ENCODE measurements around the gene ERC2.

The ERC2 gene

DNA sequence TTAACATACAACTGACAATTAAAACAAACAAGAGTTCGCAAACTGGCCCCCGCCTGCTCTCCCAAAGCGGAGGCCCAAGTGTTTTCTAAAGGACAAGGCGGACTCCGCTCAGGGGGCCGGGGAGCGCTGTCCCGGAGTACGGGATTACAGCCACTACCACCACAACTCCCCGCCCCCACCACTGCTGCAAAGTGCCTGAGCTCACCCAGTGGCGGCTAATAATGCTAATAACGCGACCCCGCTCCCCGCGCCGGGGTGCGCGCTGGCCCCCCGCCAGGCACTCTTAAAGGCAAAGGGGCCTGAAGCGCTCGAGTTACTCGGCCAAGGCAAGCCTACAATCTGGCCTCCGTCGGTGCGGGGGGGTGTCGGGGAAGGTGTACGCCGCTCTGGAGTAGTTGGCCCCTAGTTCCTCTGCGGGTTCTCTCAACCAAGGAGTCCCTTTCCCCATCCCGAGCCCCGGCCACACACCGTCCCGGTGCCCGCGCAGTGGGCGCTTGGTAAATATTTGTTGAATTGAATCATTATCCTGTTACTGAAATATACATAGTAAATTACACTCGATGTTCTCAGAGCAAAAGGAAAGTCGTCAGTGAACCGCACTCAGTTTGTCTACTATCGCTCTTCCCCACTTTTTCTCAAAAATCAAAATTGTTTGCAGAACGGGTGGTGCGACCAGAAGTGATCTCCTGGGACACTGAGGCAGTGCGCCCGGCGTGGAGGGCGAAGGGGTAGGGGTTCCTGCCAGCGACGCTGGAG lies 982.0 kb downstream of the ERC2 start:
- Mint-ChIP-seq H3K27ac (peak overlapping the region; percentile 41), H3K27me3 (peaks cover 39% of the 10 kb centered on the region), H3K9me3 (ENCODE audit: low read depth) (no peaks in the 10 kb centered on the region), H3K4me3 (peak overlapping the region; percentile 79), H3K4me1 (ENCODE audit: low read depth) (peaks cover 37% of the 10 kb centered on the region), H3K36me3 (no peaks in the 10 kb centered on the region)

DNA sequence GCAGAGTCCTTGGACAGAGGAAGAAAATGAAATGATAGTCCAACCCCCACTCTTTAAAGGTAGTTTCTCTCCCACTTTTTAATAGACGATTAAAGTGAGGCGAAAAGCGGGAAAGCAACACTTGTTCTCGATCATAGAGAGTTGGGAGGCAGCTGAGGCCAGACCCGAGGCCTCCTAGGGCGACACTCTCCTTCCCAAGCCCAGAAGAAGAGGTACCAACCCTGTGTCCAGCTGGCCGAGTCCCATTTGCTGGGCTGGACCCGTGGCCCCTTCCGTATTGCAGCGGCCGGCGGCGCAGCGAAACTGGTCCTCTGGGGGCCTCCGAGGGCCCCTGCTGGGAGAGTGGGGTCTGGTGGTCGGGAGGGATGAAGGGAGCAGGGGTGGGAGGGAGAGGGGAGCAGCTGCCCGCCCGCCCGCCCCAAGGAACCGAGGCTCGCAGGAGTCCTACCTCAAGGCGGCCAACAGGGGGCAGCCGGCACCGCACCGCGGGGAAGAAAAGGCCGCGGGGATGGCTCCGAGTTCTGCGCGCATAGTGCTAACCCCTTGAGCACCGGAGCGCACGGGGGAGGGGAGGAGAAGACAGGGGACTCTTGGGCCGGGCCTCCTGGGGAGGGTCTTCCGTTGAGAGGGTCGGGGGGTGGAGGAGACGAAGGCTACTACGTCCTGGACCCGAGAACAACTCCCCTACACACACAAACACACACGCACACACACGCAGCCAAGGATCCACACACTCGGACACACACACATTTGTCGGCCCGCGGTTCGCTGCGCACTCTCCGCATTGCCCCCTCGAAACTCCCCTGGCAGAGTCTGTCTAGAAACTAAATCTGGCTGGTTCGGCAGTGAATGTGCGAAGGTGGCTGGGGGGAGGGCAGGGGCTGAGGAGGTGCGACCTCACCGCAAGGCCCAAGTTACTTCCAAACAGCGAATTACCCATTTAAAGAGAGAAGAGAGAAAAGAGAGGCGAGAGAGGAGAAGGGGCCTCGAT lies 983.2 kb downstream of the ERC2 start:
- Mint-ChIP-seq H3K4me3 (peak overlapping the region; percentile 56), H3K4me1 (ENCODE audit: low read depth) (peaks cover 40% of the 10 kb centered on the region), H3K27ac (no peak overlapping the region), H3K9me3 (ENCODE audit: low read depth) (no peaks in the 10 kb centered on the region), H3K36me3 (no peaks in the 10 kb centered on the region), H3K27me3 (peaks cover 38% of the 10 kb centered on the region)

GRCh38 chr3:55484191-55484689 lies 984.0 kb downstream of the ERC2 start:
- no peak overlapping the region for H3K4me3 Mint-ChIP-seq
- peaks cover 39% of the 10 kb centered on the region for H3K27me3 Mint-ChIP-seq
- H3K27ac Mint-ChIP-seq: no peak overlapping the region
- no peaks in the 10 kb centered on the region for H3K9me3 Mint-ChIP-seq (ENCODE audit: low read depth)
- H3K4me1 Mint-ChIP-seq (ENCODE audit: low read depth): peaks cover 38% of the 10 kb centered on the region
- H3K36me3 Mint-ChIP-seq: no peaks in the 10 kb centered on the region

GRCh38 chr3:55483196-55484095 lies 984.8 kb downstream of the ERC2 start:
- Mint-ChIP-seq H3K36me3 (no peaks in the 10 kb centered on the region), H3K4me3 (no peak overlapping the region), H3K27ac (no peak overlapping the region), H3K4me1 (ENCODE audit: low read depth) (peaks cover 35% of the 10 kb centered on the region), H3K27me3 (peaks cover 39% of the 10 kb centered on the region), H3K9me3 (ENCODE audit: low read depth) (no peaks in the 10 kb centered on the region)

- no peak overlapping the region for H3K27ac Mint-ChIP-seq
- no peak overlapping the region for H3K4me3 Mint-ChIP-seq
- no peaks in the 10 kb centered on the region for H3K36me3 Mint-ChIP-seq
- H3K27me3 Mint-ChIP-seq: peaks cover 39% of the 10 kb centered on the region
- peaks cover 31% of the 10 kb centered on the region for H3K4me1 Mint-ChIP-seq (ENCODE audit: low read depth)
- no peaks in the 10 kb centered on the region for H3K9me3 Mint-ChIP-seq (ENCODE audit: low read depth)
Observed at GRCh38 chr3:55482496-55483195, 985.6 kb downstream of the ERC2 start.

GRCh38 chr3:55481744-55482495 lies 986.3 kb downstream of the ERC2 start:
- Mint-ChIP-seq H3K27me3 (peaks cover 38% of the 10 kb centered on the region), H3K9me3 (ENCODE audit: low read depth) (no peaks in the 10 kb centered on the region), H3K36me3 (no peaks in the 10 kb centered on the region), H3K27ac (no peak overlapping the region), H3K4me3 (no peak overlapping the region), H3K4me1 (ENCODE audit: low read depth) (peaks cover 25% of the 10 kb centered on the region)

DNA sequence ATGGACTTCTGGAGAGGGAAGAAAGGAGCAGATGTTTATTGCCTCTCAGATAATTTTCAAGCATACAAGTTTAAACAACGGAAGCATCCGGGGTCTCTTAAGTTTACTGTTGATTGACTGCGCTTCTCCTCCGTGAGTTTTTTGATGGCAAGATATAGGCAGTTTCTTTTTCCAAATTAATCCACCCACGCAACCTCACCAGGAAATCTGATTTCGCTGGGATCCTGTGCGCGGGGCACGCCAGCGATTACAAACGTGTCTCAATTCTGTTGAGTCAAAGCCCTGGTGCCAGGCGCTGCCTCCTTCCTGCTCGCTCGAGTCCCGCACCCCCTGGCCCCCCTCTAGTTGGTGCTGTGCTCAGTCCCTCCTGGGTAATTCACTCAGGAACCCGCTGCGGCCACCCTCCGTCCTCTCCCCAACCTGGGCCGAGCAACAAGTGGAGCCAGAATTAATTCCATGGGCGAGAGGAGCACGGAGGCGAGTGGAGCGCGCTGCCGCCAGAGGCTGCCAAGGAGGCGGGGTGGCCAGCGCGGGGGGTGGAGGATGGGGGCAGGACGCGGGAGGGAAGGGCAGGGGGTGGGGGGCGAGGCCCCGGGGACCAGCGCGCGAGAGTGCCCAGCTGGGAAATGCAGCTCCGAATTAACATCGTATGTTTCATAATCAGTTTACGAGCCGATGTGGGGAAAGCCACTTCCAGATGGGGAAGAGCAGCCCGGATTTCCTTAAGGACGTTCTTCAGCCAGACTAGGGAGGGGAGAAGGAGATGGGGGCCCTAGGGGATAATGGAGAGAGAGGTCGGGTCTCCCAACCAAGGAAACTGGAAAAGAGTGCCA lies 987.1 kb downstream of the ERC2 start:
- Mint-ChIP-seq H3K9me3 (ENCODE audit: low read depth) (no peaks in the 10 kb centered on the region), H3K4me3 (no peak overlapping the region), H3K4me1 (ENCODE audit: low read depth) (peaks cover 20% of the 10 kb centered on the region), H3K27ac (no peak overlapping the region), H3K27me3 (peaks cover 37% of the 10 kb centered on the region), H3K36me3 (no peaks in the 10 kb centered on the region)

- H3K9me3 Mint-ChIP-seq (ENCODE audit: low read depth): no peaks in the 10 kb centered on the region
- no peaks in the 10 kb centered on the region for H3K36me3 Mint-ChIP-seq
- no peak overlapping the region for H3K27ac Mint-ChIP-seq
- H3K27me3 Mint-ChIP-seq: peaks cover 22% of the 10 kb centered on the region
- no peak overlapping the region for H3K4me3 Mint-ChIP-seq
- peaks cover 4% of the 10 kb centered on the region for H3K4me1 Mint-ChIP-seq (ENCODE audit: low read depth)
Observed at GRCh38 chr3:55477306-55478303, 990.7 kb downstream of the ERC2 start.

- Mint-ChIP-seq H3K27ac (no peak overlapping the region), H3K36me3 (no peaks in the 10 kb centered on the region), H3K27me3 (peaks cover 25% of the 10 kb centered on the region), H3K9me3 (ENCODE audit: low read depth) (no peaks in the 10 kb centered on the region), H3K4me1 (ENCODE audit: low read depth) (peaks cover 4% of the 10 kb centered on the region), H3K4me3 (no peak overlapping the region)
Observed at GRCh38 chr3:55476515-55476914, 991.8 kb downstream of the ERC2 start.

GRCh38 chr3:55474213-55474632 lies 994.0 kb downstream of the ERC2 start:
- H3K36me3 Mint-ChIP-seq: no peaks in the 10 kb centered on the region
- H3K27me3 Mint-ChIP-seq: peaks cover 16% of the 10 kb centered on the region
- no peaks in the 10 kb centered on the region for H3K9me3 Mint-ChIP-seq (ENCODE audit: low read depth)
- no peaks in the 10 kb centered on the region for H3K4me1 Mint-ChIP-seq (ENCODE audit: low read depth)
- no peak overlapping the region for H3K4me3 Mint-ChIP-seq
- no peak overlapping the region for H3K27ac Mint-ChIP-seq

DNA sequence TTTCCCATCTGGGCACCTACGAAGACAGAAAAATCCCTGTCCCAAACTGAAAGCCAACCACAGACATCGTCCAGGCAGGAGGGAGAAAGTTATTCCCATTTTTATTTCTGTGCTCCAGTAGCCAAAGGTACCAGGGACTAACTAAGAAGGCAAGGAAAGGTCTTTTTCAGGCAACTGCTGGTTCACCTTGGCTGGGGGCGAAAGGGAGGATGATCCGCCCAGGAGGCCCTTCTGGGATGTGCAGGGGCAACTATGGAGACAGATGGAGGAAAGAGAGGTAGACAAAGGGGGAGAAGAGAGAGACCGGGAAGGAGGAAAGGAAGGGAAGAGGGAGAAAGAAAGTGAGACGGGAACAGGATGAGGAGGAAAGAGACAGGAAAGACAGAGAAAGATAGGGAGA lies 994.5 kb downstream of the ERC2 start:
- H3K27ac Mint-ChIP-seq: no peak overlapping the region
- peaks cover 16% of the 10 kb centered on the region for H3K27me3 Mint-ChIP-seq
- H3K4me3 Mint-ChIP-seq: no peak overlapping the region
- H3K36me3 Mint-ChIP-seq: no peaks in the 10 kb centered on the region
- no peaks in the 10 kb centered on the region for H3K4me1 Mint-ChIP-seq (ENCODE audit: low read depth)
- H3K9me3 Mint-ChIP-seq (ENCODE audit: low read depth): no peaks in the 10 kb centered on the region

All from activated naive CD8-positive, alpha-beta T cell (primary cell).